Coronary artery (tissue), 2 donors: ENCODE results near the gene VPS35L.
"Not testable (repeated sequence)": the region's sequence is repeated elsewhere in the genome, so short reads cannot be mapped to it uniquely, and the experiment has no call there.

Source experiments
- DNase-seq: peaks from one replicate; pipeline ENCODE4 v3.0.0-alpha.2; 2017; ENCODE audit warnings: low spot score
- H3K27ac ChIP-seq, 2 donors: fragments of 200-600 bp; sonication (generic); one replicate each; pipeline ENCODE4 v1.5.1; 2016 to 2019
- H3K4me3 ChIP-seq: fragments of 200-600 bp; sonication (generic); 2 replicates; pipeline ENCODE4 v1.5.1; 2016; ENCODE audit warnings: mild to moderate bottlenecking, moderate library complexity
- CTCF ChIP-seq: fragments of 200-600 bp; sonication (generic); IDR thresholded peaks from one replicate; pipeline ENCODE4 v1.5.1; 2019; ENCODE audit warnings: antibody characterized with exemption

The VPS35L gene

GRCh38 chr16:19666477-19666876, 111.0 kb downstream of the VPS35L start:
- no peak for DNase-seq
- Histone ChIP-seq H3K27ac (no peak overlapping the region), H3K4me3 (no peak overlapping the region)
- TF ChIP-seq CTCF, result no peak

- no peak for TF ChIP-seq CTCF
- Histone ChIP-seq H3K4me3 (no peak overlapping the region), H3K27ac (no peak overlapping the region)
- no peak for DNase-seq
These were observed 116.9 kb downstream of the VPS35L start for GRCh38 chr16:19672378-19672777.

- TF ChIP-seq CTCF, result no peak
- Histone ChIP-seq H3K4me3 (no peak overlapping the region), H3K27ac (no peak overlapping the region)
- no peak for DNase-seq
These were observed 119.0 kb downstream of the VPS35L start for GRCh38 chr16:19674485-19674884.

GRCh38 chr16:19677402-19677801, 121.9 kb downstream of the VPS35L start:
- no peak for TF ChIP-seq CTCF
- no peak for DNase-seq
- Histone ChIP-seq H3K27ac (no peak overlapping the region), H3K4me3 (no peak overlapping the region)

GRCh38 chr16:19678804-19679203, 123.3 kb downstream of the VPS35L start:
- no peak overlapping the region for H3K27ac ChIP-seq
- DNase-seq, result no peak
- no peak overlapping the region for H3K4me3 ChIP-seq
- TF ChIP-seq CTCF, result no peak

- not testable (repeated sequence) for H3K4me3 ChIP-seq, DNase-seq, H3K27ac ChIP-seq
These were observed 123.8 kb downstream of the VPS35L start for GRCh38 chr16:19679281-19679680.

GRCh38 chr16:19680881-19681340, 125.4 kb downstream of the VPS35L start:
- no peak for TF ChIP-seq CTCF
- Histone ChIP-seq H3K4me3 (no peak overlapping the region), H3K27ac (no peak overlapping the region)
- no peak for DNase-seq

GRCh38 chr16:19681637-19682036, 126.1 kb downstream of the VPS35L start:
- DNase-seq, result no peak
- TF ChIP-seq CTCF, result no peak
- Histone ChIP-seq H3K27ac (no peak overlapping the region), H3K4me3 (no peak overlapping the region)
